Measurements from ENCODE around the gene ZNF396. TPM values are rescaled to one million over a fixed set of nuclear protein-coding genes. Genes with fewer than 3 reads are reported as not detected.

ZNF396 gene
- total and polyA plus RNA-seq, 2 experiments from 2014 or later: 0.31 to 0.36 TPM

- Histone ChIP-seq H3K36me3 (ENCODE audit: insufficient read depth) (no peaks in the 10 kb centered on the region), H3K4me2 (no peak overlapping the region), H2AFZ (no peak overlapping the region), H3K4me1 (ENCODE audit: insufficient read depth) (0 out of 2 replicates have a peak, but pooled peaks cover 2% of the 10 kb centered on the region), H3K27me3 (ENCODE audit: insufficient read depth) (no peaks in the 10 kb centered on the region), H3F3A (replicated peaks; ENCODE audit: low read depth) (no peaks in the 10 kb centered on the region), H3K9me2 (ENCODE audit: insufficient read depth) (no peaks in the 10 kb centered on the region), H3K4me3 (no peak overlapping the region), H3K27ac (ENCODE audit: low read depth) (no peak overlapping the region), H4K20me1 (replicated peaks; ENCODE audit: insufficient read depth) (no peaks in the 10 kb centered on the region), H3K79me2 (replicated peaks; ENCODE audit: insufficient read depth) (no peaks in the 10 kb centered on the region)
- H3K36me3 Mint-ChIP-seq (ENCODE audit: low read depth): peaks cover 12% of the 10 kb centered on the region
- no peak for TF ChIP-seq NANOG (IDR thresholded peaks at IDR 0.05; ENCODE audit: borderline replicate concordance)
- TF ChIP-seq ZNF462 (CRISPR knock-in tag; IDR thresholded peaks at IDR 0.05): no peak
- no peak for TF ChIP-seq ZNF331 (CRISPR knock-in tag; IDR thresholded peaks at IDR 0.05; ENCODE audit: low read depth)
- TF ChIP-seq CREB1 (CRISPR knock-in tag; IDR thresholded peaks at IDR 0.05; ENCODE audit: low read depth): no peak
- TF ChIP-seq ETS1 (IDR thresholded peaks at IDR 0.05): no peak
- TF ChIP-seq REST (IDR thresholded peaks at IDR 0.05; ENCODE audit: unreplicated experiment): no peak
- no peak for TF ChIP-seq EZH2phosphoT487 (IDR thresholded peaks at IDR 0.05; ENCODE audit: unreplicated experiment)
- no peak for TF ChIP-seq CTCF (conservative IDR thresholded peaks at IDR 0.05; ENCODE audit: low read depth in 2 of 2)
- TF ChIP-seq EZH2 (IDR thresholded peaks at IDR 0.05; ENCODE audit: low read depth, unreplicated experiment): no peak
- no peak for TF ChIP-seq ZNF114 (CRISPR knock-in tag; IDR thresholded peaks at IDR 0.05)
- peaks cover 5% of the 10 kb centered on the region for H3K4me1 Mint-ChIP-seq
- DNase-seq (ENCODE audit: low spot score) (no peak), ATAC-seq (no peak)
- H3K9me3 Mint-ChIP-seq: peaks cover 26% of the 10 kb centered on the region
- H3K4me3 Mint-ChIP-seq: no peak overlapping the region
- H3K27ac Mint-ChIP-seq: no peak overlapping the region
- no peaks in the 10 kb centered on the region for H3K27me3 Mint-ChIP-seq (ENCODE audit: insufficient read depth, low read depth, poor library complexity)
Measured at GRCh38 chr18:35361570-35362321, 15.4 kb downstream of the ZNF396 start.

All from GM23338 (cell line).